ENCODE measurements around the gene HSH2D.
A peak's percentile ranks its signal among the peaks of the same experiment; 100 is the strongest.

The HSH2D gene

DNA sequence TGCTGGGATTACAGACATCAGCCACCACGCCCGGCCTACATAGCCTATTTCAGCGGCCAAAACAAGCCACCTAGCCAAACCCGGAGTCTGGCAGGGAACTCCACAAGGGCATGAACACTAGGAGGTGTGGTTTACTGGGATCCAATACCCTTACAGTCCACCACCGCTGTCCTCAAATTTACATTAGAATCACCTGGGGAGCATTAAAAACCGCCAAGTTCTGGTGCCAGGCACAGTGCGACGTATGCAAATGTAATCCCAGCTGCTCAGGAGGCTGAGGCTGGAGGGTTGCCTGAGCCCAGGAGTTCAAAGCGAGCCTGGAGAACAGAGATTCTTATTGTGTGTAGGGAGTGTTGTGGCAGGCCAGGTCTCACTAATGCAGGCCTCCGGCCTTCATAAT is 50.0 kb downstream of the HSH2D start:
- no peak for DNase-seq (ENCODE audit: low read depth, low spot score)

DNA sequence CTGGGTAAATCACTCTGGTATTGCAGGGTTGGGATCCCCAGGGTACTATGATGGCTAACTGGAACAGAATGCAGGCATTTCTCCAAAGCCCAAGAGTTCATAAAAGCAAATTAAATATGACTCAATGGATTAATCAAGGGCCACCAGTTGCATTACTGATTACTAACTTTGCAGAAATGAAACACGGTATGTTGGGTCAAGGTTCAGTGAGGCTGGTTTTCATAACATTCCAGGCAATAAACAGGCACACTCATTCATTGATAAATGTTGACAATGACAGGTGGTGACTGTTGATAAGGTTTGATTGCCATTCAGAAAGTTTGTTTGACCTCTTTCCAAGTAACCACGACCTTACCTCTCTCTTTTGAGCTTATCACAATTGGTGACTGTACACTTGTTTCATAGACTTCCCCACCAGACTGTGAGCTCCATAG is 53.7 kb downstream of the HSH2D start:
- no peak for DNase-seq (ENCODE audit: low read depth, low spot score)

DNA sequence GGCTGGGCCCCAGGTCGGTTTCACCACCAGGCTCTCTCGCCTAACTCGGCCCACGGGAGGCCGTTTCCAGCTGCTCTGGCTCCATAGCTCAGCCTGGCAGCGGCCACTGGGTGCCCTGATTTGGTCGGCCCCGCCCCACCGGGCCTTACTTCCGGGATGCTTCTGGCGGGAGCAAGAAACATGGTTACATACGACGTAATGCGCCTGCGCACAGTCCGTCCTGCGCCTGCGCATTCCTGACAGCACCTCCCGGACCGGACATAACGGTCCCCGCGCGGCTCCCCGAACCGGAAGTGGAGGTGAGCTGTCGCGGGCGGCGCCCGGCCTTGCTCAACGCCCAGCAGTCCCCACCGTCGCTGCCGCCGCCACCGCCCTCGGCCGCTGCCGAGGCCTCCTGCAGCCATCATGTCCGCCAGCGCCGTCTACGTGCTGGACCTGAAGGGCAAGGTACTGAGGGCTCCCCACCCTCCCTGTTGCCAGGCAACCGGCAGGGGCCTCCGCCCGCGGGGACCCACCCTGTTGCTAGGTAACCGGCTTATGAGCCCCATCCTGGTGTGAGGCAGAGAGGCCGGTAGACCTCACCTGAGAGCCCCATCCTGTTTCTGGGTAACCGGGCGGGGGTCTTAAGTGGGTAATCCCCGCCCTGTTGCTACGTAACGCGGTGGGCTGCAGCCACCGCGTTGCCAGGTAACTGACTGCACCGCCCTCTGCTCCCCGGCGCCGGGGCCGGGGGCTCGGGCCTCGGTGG is 54.3 kb downstream of the HSH2D start, which contains the start of gene AP1M1:
TSS of gene AP1M1 (plus strand) at position 290 of the 748 bp plus-strand sequence. CDS start at position 406, 116 bp downstream.
- peak; percentile 95 for DNase-seq (ENCODE audit: low read depth, low spot score)

DNA sequence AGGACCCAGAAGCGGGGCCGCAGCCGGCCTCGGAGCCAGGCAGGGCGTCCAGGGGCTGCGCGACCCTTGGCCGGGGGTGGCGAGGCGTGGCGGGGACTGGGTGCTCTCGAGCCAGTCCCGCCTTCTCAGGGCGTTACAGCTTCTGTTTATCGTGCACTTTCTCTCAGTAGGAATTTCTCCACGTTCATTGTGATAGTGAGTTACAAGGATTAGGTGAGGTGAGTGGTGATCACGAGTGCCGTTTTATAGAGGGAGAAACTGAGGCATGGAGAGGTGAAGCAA is 54.8 kb downstream of the HSH2D start:
- no peak for DNase-seq (ENCODE audit: low read depth, low spot score)

DNA sequence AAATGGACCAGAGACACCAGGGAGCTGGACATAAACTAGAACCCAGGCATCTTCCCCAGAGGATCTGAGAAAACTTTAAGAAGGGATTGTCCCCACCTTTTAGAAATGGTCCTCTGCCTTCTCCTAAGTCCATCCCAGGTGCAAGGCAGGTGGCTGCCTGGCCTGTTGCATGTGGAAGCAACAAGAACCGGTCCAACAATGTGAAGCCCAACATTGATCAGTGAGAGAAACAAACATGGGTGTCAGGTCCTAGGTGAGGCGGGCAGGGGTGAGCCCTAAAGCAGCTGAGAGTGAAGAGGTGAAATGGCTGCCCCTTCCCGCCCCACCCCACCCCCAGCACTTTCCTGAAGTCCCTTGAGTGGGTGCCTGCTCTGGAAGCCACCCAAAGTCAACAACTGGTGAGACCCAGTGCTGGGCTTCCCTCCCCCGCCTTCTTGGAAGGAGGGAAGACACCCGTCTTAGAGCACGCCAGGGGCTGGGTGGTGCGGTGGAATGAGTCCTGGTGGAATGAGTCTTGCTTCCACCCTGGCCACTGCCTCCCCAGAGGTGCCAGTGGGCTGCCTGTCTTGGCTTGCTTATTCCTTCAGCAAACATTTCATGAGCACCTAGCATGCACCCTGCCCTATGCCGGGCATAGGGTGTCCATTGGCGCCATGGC is 55.9 kb downstream of the HSH2D start:
- no peak for DNase-seq (ENCODE audit: low read depth, low spot score)

DNA sequence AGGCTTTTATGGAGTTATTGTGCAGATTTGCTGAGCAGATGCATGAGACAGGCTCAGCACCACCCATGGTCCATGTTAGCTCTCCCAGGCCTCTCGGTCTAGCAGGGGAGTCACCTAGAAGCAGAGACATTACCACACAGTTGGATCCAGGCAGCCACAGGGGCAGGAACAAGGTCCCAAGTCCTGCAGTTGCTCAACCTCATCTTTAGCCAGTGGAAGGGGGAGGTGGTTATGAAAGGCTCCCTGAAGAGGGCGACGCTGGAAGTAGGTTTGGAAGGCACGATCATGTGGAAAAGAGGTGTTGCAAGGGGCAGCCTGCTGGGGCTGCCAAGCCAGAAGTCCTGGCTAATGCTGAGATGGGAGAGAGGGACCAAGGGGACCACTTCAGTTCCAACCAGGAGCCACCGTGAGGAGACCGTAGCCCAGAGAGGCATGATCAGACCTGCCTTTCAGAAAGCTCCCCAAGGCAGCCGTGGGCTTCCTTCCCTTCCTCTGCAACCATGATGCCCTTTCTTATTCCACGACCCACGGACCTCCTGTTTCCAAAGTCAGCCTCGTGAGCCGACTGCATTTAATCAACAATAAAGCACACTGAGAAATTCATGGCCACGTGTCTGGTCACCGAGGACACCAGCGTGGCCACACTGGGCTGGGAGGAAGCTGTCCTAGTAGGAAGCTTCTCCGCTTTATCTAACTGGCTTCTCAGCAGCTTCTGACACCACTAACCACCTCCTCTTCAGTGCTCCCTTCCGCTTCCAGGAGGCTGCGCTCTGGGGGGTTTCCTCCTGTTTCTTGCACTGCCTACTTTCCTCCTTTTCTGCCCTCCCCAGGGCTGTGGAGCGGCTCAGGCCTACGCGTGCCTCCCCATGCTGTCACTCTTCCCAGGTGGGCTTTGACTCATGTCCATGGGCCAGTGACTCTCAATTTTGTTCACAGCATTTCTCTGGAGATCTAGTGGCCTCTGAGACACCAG is 56.8 kb downstream of the HSH2D start:
- DNase-seq (ENCODE audit: low read depth, low spot score), result no peak

DNA sequence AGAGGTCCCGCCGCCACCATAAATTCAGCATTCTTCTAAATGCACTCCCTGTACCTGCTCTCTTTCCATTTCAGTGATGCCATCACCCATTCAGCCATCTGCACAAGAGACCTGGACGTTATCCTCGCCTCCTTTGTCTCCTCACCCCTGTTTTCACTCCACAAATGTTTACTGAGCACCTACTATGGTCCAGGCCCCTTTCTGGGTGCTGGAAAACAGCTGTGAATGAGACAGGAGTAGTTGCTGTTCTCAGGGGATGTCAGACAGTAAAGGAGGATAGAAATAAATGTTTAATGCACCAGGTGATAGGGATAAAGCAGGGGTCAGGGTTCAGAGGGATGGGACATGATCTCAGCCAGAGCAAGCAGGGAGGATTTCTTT is 57.5 kb downstream of the HSH2D start:
- no peak for DNase-seq (ENCODE audit: low read depth, low spot score)

DNA sequence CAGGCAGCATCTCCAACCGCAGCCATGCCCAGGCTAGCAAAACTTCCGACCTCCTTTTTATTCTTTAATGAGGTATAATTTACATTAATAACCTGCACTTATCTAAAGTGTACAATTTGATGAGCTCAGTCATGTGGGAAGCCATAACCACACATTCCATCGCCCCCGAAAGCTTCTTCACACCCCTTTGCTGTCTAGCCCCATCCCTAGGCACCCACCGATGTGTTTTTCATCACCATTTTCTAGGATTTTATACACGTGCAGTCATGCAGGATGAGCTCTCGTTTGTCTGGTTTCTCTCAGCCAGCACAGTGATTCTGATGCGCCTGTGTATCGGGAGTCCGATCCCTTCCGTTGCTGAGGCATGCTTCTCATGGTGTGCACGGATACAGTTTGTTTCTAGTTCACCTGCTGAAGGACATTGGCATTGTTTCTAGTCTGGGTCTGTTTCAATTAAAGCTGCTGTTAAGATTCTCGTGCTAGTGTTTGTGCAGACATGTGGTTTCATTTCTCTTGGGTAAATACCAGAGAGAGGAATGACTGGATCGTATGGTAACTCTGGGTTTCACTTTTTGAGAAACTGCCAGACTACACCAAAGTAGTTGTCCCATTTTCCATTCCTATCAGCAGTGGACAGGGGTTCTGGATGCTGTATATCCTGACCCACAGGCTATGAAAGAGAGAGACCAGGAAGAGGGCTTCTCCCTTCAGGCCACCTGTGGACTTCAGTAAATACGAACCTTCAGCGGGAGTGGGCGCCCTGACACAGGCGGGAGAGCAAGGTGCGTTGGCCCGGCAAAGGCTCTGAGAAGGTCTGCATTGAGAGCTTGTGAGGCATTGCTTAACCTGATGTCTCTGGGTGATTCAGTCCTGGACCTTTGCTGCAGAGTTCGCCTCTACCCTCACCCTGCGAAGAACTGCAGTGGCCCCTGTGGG is 59.1 kb downstream of the HSH2D start:
- no peak for DNase-seq (ENCODE audit: low read depth, low spot score)

DNA sequence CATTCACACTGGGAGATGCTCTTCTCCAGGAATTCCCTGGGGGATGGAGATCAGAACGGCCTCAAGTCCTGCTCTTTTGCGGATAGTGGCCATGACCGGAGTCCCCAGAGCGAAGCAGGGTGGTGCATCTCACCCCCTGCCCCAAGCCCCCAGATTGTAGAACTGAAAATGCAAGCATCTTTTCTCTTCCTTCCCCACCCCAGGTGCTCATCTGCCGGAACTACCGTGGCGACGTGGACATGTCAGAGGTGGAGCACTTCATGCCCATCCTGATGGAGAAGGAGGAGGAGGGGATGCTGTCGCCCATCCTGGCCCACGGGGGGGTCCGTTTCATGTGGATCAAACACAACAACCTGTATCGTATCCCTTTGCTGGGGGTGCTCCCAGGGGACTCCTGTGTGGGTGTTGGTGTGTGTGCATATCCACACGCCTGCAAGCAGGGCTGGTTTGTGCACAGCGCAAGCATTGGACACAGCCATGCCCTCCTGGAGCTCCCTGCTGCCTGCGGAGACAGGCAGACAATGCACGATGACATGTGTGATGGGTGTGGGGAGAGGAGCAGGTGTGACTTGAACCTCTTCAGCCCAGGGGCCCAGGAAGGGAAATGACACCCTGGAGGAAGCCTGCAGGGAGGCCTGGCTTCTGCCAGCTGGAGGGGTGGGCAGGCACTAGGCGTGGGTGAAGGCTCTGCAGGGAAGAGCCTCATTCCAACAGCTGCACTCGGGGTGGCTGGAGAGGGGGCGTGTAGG is 59.9 kb downstream of the HSH2D start:
- DNase-seq (ENCODE audit: low read depth, low spot score), result no peak

DNA sequence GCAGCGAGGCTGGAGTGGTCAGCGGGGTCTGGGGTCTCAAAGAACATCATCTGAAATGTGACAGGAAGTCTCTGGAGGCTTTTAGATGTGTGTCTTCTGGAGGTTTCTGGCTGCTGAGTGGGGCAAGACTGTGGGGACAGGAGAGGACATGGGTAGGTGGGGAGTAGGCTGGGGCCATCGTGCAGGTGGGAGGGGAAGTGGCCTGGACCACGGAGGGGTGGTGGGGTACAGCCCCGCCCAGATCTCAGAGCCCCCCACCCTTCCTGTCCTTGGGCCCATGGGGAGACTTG is 60.5 kb downstream of the HSH2D start:
- no peak for DNase-seq (ENCODE audit: low read depth, low spot score)

DNA sequence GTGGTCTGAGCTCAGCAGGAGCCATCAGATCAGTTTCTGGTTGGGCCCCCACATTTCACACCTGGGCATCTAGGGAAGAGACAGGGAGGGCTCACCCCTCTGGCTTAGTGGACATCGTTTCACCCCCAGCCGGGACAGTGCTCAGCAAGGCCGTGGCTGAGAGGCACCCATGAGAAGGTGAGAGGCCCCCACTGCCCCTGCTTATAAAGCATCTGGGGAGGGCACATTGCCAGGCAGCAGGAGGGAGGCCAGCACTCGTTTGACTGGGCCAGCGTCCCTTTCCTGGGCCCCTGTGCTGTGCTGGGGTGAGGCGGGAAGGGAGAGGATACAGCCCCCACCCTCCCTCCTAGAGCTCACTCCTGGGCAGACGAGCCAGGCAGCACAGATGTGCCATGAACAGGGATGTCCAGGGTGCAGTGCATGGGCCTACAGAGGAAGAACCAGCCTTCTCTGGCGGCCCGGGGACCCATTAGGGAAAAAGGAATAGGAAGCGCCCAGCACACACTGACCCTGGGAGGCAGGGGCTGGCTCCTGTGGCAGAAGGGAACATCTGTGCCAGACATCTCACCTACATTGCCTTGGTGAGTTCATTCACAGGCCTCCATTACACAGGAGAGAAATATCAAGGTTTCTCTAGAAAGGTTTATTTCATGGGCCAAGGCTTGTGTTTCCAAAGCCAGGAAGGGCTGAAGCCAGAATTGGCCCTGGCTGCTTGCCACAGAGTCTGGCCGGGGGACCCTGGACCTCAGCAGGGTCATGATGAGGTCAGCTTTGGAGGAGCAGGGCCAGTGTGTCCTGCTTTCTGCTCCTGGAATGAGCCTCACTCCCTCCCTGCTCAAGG is 61.9 kb downstream of the HSH2D start:
- DNase-seq (ENCODE audit: low read depth, low spot score), result no peak

DNA sequence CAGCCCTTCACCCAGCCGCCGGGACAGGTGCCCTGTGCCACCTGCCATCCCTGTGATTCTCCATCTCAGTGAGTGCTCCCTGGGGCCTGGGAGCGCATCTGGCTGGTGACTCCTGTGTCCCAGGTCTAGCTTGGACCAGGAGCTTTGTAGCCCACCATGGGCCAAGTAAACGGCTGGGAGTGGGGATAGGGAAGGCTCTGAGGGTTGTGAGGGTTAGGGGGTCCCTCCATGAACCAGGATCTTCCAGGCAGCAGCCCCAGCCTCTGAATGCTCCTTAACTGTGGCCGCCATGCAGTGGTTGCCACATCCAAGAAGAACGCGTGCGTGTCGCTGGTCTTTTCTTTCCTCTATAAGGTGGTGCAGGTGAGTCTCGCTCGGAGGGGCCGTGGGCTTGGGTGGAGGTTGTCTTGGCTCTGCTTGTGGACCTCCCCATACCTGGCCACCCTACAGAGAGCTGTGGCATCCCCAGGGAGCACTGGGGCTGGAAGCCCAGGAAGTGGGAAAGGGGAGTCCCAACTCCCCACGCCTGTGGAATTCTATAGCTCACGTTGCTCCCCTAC is 62.6 kb downstream of the HSH2D start:
- no peak for DNase-seq (ENCODE audit: low read depth, low spot score)

DNA sequence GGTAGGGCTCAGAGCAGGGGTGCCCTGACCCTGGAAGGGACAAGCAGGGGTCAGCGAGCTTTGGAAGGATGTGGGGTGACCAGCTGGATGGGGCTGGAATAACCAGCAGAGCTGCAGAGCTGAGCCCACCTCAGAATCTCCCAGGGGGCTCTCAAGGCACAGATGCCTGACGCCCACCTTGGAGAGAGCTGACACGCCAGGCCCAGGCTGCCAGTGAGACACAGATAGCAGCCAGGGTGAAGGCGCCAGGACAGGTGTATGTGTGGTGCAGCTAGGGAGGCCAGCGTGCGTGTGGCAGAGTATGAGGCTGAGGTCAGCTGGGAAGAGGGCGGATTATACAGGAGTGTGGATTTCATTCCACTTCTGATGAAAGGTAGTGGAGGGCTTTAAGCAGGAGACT is 63.2 kb downstream of the HSH2D start:
- DNase-seq (ENCODE audit: low read depth, low spot score), result no peak

DNA sequence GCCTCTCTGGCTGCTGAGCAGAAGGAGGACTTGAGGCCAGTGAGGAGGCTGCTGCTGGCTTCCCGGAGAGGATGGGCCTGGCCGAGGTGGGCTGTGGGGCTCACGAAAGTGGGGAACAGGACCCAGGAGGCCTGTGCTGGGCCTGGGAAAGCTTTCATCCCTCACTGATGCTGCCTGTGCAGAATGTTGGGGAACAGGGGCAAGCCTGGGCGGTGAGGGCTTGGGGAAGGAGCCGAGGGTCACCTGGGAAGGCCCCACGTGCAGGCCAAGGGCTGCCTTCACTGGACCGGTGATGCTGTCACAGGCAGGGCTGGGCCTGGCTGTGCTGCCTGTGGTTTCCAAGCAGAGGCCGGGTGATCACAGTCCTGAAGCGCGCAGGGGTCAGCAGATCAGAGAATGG is 63.6 kb downstream of the HSH2D start:
- no peak for DNase-seq (ENCODE audit: low read depth, low spot score)

DNA sequence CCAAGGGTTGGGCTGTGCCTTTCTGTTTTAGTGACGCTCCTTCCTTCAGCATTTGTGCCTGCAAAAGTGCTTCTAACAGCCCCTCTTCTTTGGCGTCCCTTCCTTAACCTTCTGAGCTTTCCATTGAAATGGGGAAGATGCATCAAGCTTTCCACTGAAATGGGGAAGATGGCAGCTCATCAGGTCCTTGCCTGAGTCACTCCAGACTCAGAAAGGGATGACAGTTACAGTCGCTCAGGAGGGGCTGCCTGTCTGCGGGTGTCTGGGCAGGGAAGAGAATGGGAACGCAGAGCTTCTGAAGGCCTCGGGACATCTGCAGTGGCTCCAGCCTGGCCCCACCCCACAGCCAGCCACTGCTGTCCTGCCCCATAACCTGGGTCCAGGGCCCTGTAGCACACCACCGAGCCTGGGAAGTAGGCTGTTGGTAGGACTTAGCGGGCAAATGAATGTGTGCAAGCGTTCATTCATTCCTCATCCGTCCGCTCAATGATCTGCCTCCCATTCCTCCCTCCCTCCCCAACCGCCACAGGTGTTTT is 64.1 kb downstream of the HSH2D start:
- DNase-seq (ENCODE audit: low read depth, low spot score), result no peak
